ENCODE measurements around the gene MUC4. TPM values are rescaled to one million over a fixed set of nuclear protein-coding genes. Genes with fewer than 3 reads are reported as not detected.

Gene MUC4
- polyA plus RNA-seq, 1 experiment = not detected

- H3K27me3 ChIP-seq (ENCODE audit: control insufficient read depth, insufficient read depth, low read length) = peaks cover 22% of the 10 kb centered on the region
- no peaks in the 10 kb centered on the region for H3K36me3 ChIP-seq (ENCODE audit: control insufficient read depth, insufficient read depth, low read length)
- no peak for TF ChIP-seq CTCF (IDR thresholded peaks at IDR 0.05; ENCODE audit: insufficient read depth, low read depth, low read length)
- CTCF ChIA-PET = no interaction called here
- no peak overlapping the region for H3K4me3 ChIP-seq (ENCODE audit: low read depth, low read length)
- no peak for DNase-seq (ENCODE audit: low read depth)
- POLR2A ChIA-PET = no interaction called here
Measured at GRCh38 chr3:195757438-195757770, 54.3 kb downstream of the MUC4 start.

- Histone ChIP-seq H3K36me3 (ENCODE audit: control insufficient read depth, insufficient read depth, low read length) (no peaks in the 10 kb centered on the region), H3K4me3 (ENCODE audit: low read depth, low read length) (no peak overlapping the region), H3K27me3 (ENCODE audit: control insufficient read depth, insufficient read depth, low read length) (peaks cover 19% of the 10 kb centered on the region)
- POLR2A ChIA-PET = no interaction called here
- TF ChIP-seq CTCF (IDR thresholded peaks at IDR 0.05; ENCODE audit: insufficient read depth, low read depth, low read length) = no peak
- no peak for DNase-seq (ENCODE audit: low read depth)
- CTCF ChIA-PET = interaction anchor here (1.4 kb wide), 1 partner anchor 8 kb away, joined by 4 read pairs; no protein-coding TSS in a partner anchor
Measured at GRCh38 chr3:195755791-195756676, 55.7 kb downstream of the MUC4 start.

GRCh38 chr3:195755391-195755790 lies 56.3 kb downstream of the MUC4 start:
- ChIA-PET POLR2A (no interaction called here), CTCF (interaction anchor here (1.4 kb wide), 1 partner anchor 9 kb away, joined by 4 read pairs; no protein-coding TSS in a partner anchor)
- H3K4me3 ChIP-seq (ENCODE audit: low read depth, low read length) = no peak overlapping the region
- H3K36me3 ChIP-seq (ENCODE audit: control insufficient read depth, insufficient read depth, low read length) = no peaks in the 10 kb centered on the region
- peaks cover 16% of the 10 kb centered on the region for H3K27me3 ChIP-seq (ENCODE audit: control insufficient read depth, insufficient read depth, low read length)
- DNase-seq (ENCODE audit: low read depth) = no peak
- no peak for TF ChIP-seq CTCF (IDR thresholded peaks at IDR 0.05; ENCODE audit: insufficient read depth, low read depth, low read length)

GRCh38 chr3:195754906-195755305 lies 56.8 kb downstream of the MUC4 start:
- peaks cover 16% of the 10 kb centered on the region for H3K27me3 ChIP-seq (ENCODE audit: control insufficient read depth, insufficient read depth, low read length)
- no peak overlapping the region for H3K4me3 ChIP-seq (ENCODE audit: low read depth, low read length)
- POLR2A ChIA-PET = no interaction called here
- no peak for TF ChIP-seq CTCF (IDR thresholded peaks at IDR 0.05; ENCODE audit: insufficient read depth, low read depth, low read length)
- CTCF ChIA-PET = interaction anchor here (1.4 kb wide), 1 partner anchor 9 kb away, joined by 4 read pairs; no protein-coding TSS in a partner anchor
- DNase-seq (ENCODE audit: low read depth) = no peak
- H3K36me3 ChIP-seq (ENCODE audit: control insufficient read depth, insufficient read depth, low read length) = no peaks in the 10 kb centered on the region

GRCh38 chr3:195754141-195754540 lies 57.6 kb downstream of the MUC4 start:
- CTCF ChIA-PET = no interaction called here
- no peaks in the 10 kb centered on the region for H3K36me3 ChIP-seq (ENCODE audit: control insufficient read depth, insufficient read depth, low read length)
- POLR2A ChIA-PET = no interaction called here

More at GRCh38 chr3:195754141-195754540, 57.6 kb downstream of the MUC4 start:
- Histone ChIP-seq H3K27me3 (ENCODE audit: control insufficient read depth, insufficient read depth, low read length) (peaks cover 14% of the 10 kb centered on the region), H3K4me3 (ENCODE audit: low read depth, low read length) (no peak overlapping the region)
- DNase-seq (ENCODE audit: low read depth) = no peak
- TF ChIP-seq CTCF (IDR thresholded peaks at IDR 0.05; ENCODE audit: insufficient read depth, low read depth, low read length) = no peak

Measured in BJ (cell line).